ENCODE data around the gene PBX1.

- TF ChIP-seq CTCF (conservative IDR thresholded peaks at IDR 0.05; ENCODE audit: low read depth, low read length) (no peak), USF2 (IDR thresholded peaks at IDR 0.05; ENCODE audit: low read depth, low read length) (no peak), RAD21 (IDR thresholded peaks at IDR 0.05; ENCODE audit: low read length) (no peak)
Observed at GRCh38 chr1:164640686-164641352, 81.8 kb downstream of the PBX1 start.
